ENCODE results near the gene PPP4C.

GRCh38 chr16:30108059-30108850, 32.5 kb downstream of the PPP4C start:
- no peak for TF ChIP-seq CTCF (conservative IDR thresholded peaks at IDR 0.05)
- TF ChIP-seq EZH2 (IDR thresholded peaks at IDR 0.05; ENCODE audit: low read depth) = no peak

Data from PC-9 (cell line).